Measurements from ENCODE around the gene DCAF12. TPM values are rescaled to one million over a fixed set of nuclear protein-coding genes. Genes with fewer than 3 reads are reported as not detected.

Gene DCAF12
- total and polyA plus RNA-seq, 8 donors: 30.4 to 70.9 (median 65.0) TPM

GRCh38 chr9:34098307-34098706 lies 28.2 kb downstream of the DCAF12 start:
- no peak for ATAC-seq
- no peak for DNase-seq
- intact Hi-C loops (cut with DNase I): no loop called here
- TF ChIP-seq CTCF (IDR thresholded peaks at IDR 0.05): no peak
- Histone ChIP-seq H3K27me3 (no peaks in the 10 kb centered on the region), H3K4me3 (no peak overlapping the region), H3K4me1 (no peaks in the 10 kb centered on the region), H3K36me3 (peaks cover 0 to 100% of the 10 kb centered on the region in 2 donors), H3K9me3 (no peaks in the 10 kb centered on the region), H3K27ac (no peak overlapping the region)

- intact Hi-C loops (cut with DNase I): no loop called here
- no peak for TF ChIP-seq CTCF (IDR thresholded peaks at IDR 0.05)
Observed at GRCh38 chr9:34097865-34098264, 28.6 kb downstream of the DCAF12 start.

GRCh38 chr9:34096751-34097150 lies 29.7 kb downstream of the DCAF12 start:
- intact Hi-C loops (cut with DNase I): no loop called here
- no peaks in the 10 kb centered on the region for H3K9me3 ChIP-seq
- no peaks in the 10 kb centered on the region for H3K4me1 ChIP-seq
- peaks cover 0 to 100% of the 10 kb centered on the region in 2 donors for H3K36me3 ChIP-seq
- no peak for TF ChIP-seq CTCF (IDR thresholded peaks at IDR 0.05)
- H3K4me3 ChIP-seq: no peak overlapping the region
- DNase-seq (no peak), ATAC-seq (no peak)
- no peak overlapping the region for H3K27ac ChIP-seq
- H3K27me3 ChIP-seq: no peaks in the 10 kb centered on the region

More at GRCh38 chr9:34097865-34098264, 28.6 kb downstream of the DCAF12 start:
- DNase-seq (no peak), ATAC-seq (no peak)
- H3K27ac ChIP-seq: no peak overlapping the region
- no peaks in the 10 kb centered on the region for H3K9me3 ChIP-seq
- no peaks in the 10 kb centered on the region for H3K27me3 ChIP-seq
- peaks cover 0 to 100% of the 10 kb centered on the region in 2 donors for H3K36me3 ChIP-seq
- no peak overlapping the region for H3K4me3 ChIP-seq
- no peaks in the 10 kb centered on the region for H3K4me1 ChIP-seq

GRCh38 chr9:34093578-34093977 lies 32.9 kb downstream of the DCAF12 start:
- Histone ChIP-seq H3K27me3 (no peaks in the 10 kb centered on the region), H3K27ac (no peak overlapping the region), H3K9me3 (no peaks in the 10 kb centered on the region), H3K4me3 (no peak overlapping the region), H3K36me3 (peaks cover 0 to 100% of the 10 kb centered on the region in 2 donors), H3K4me1 (no peaks in the 10 kb centered on the region)
- intact Hi-C loops (cut with DNase I): no loop called here
- TF ChIP-seq CTCF (IDR thresholded peaks at IDR 0.05): no peak
- DNase-seq: no peak
- no peak for ATAC-seq

- no peak overlapping the region for H3K27ac ChIP-seq
- no peak overlapping the region for H3K4me3 ChIP-seq
- TF ChIP-seq CTCF (IDR thresholded peaks at IDR 0.05): no peak
- peaks cover 0 to 4% of the 10 kb centered on the region in 2 donors for H3K4me1 ChIP-seq
- intact Hi-C loops (cut with DNase I): no loop called here
- DNase-seq: no peak
- no peak for ATAC-seq
- H3K27me3 ChIP-seq: no peaks in the 10 kb centered on the region
- H3K36me3 ChIP-seq: peaks cover 0 to 98% of the 10 kb centered on the region in 2 donors
- H3K9me3 ChIP-seq: no peaks in the 10 kb centered on the region
Observed at GRCh38 chr9:34089311-34089710, 37.2 kb downstream of the DCAF12 start.
